Measurements from ENCODE around the gene KRTAP1-3.

KRTAP1-3 gene

GRCh38 chr17:40997361-40997760 is 37.3 kb downstream of the KRTAP1-3 start:
- Histone ChIP-seq H3K27ac (ENCODE audit: low read depth, low read length) (no peak overlapping the region), H3K9ac (ENCODE audit: low read depth in 1 of 2, low read length in 2 of 2) (no peak overlapping the region), H3K9me3 (ENCODE audit: control insufficient read depth in 1 of 2, low read length in 2 of 2) (no peaks in the 10 kb centered on the region), H3K4me1 (ENCODE audit: control insufficient read depth in 1 of 2, insufficient read depth in 2 of 2, low read length in 2 of 2) (no peaks in the 10 kb centered on the region), H3K4me3 (ENCODE audit: low read depth in 1 of 2, low read length in 2 of 2) (no peak overlapping the region), H3K36me3 (ENCODE audit: control insufficient read depth in 1 of 2, insufficient read depth in 2 of 2, low read length in 2 of 2) (no peaks in the 10 kb centered on the region), H3K27me3 (ENCODE audit: control insufficient read depth in 1 of 2, insufficient read depth in 2 of 2, low read length in 2 of 2) (peaks cover 0 to 5% of the 10 kb centered on the region in 2 donors)

GRCh38 chr17:40996829-40997228 is 37.8 kb downstream of the KRTAP1-3 start:
- H3K4me3 ChIP-seq (ENCODE audit: low read depth in 1 of 2, low read length in 2 of 2) = no peak overlapping the region
- H3K9ac ChIP-seq (ENCODE audit: low read depth in 1 of 2, low read length in 2 of 2) = no peak overlapping the region
- no peaks in the 10 kb centered on the region for H3K9me3 ChIP-seq (ENCODE audit: control insufficient read depth in 1 of 2, low read length in 2 of 2)
- no peak overlapping the region for H3K27ac ChIP-seq (ENCODE audit: low read depth, low read length)
- H3K27me3 ChIP-seq (ENCODE audit: control insufficient read depth in 1 of 2, insufficient read depth in 2 of 2, low read length in 2 of 2) = peaks cover 0 to 3% of the 10 kb centered on the region in 2 donors
- no peaks in the 10 kb centered on the region for H3K4me1 ChIP-seq (ENCODE audit: control insufficient read depth in 1 of 2, insufficient read depth in 2 of 2, low read length in 2 of 2)
- H3K36me3 ChIP-seq (ENCODE audit: control insufficient read depth in 1 of 2, insufficient read depth in 2 of 2, low read length in 2 of 2) = no peaks in the 10 kb centered on the region

- H3K9me3 ChIP-seq (ENCODE audit: control insufficient read depth in 1 of 2, low read length in 2 of 2) = peaks cover 4% of the 10 kb centered on the region in 2 donors
- no peaks in the 10 kb centered on the region for H3K4me1 ChIP-seq (ENCODE audit: control insufficient read depth in 1 of 2, insufficient read depth in 2 of 2, low read length in 2 of 2)
- no peak overlapping the region for H3K4me3 ChIP-seq (ENCODE audit: low read depth in 1 of 2, low read length in 2 of 2)
- no peak overlapping the region for H3K27ac ChIP-seq (ENCODE audit: low read depth, low read length)
- no peak overlapping the region for H3K9ac ChIP-seq (ENCODE audit: low read depth in 1 of 2, low read length in 2 of 2)
- no peaks in the 10 kb centered on the region for H3K36me3 ChIP-seq (ENCODE audit: control insufficient read depth in 1 of 2, insufficient read depth in 2 of 2, low read length in 2 of 2)
- H3K27me3 ChIP-seq (ENCODE audit: control insufficient read depth in 1 of 2, insufficient read depth in 2 of 2, low read length in 2 of 2) = no peaks in the 10 kb centered on the region
Measured at GRCh38 chr17:40995116-40995515, 39.6 kb downstream of the KRTAP1-3 start.

GRCh38 chr17:40993839-40994238 is 40.8 kb downstream of the KRTAP1-3 start, which contains the start of gene KRTAP3-3:
Gene KRTAP3-3 (minus strand): TSS chr17:40994164. CDS start chr17:40994097, 67 bp downstream.
- Histone ChIP-seq H3K9me3 (ENCODE audit: control insufficient read depth in 1 of 2, low read length in 2 of 2) (peaks cover 4% of the 10 kb centered on the region in 2 donors), H3K36me3 (ENCODE audit: control insufficient read depth in 1 of 2, insufficient read depth in 2 of 2, low read length in 2 of 2) (no peaks in the 10 kb centered on the region), H3K4me3 (ENCODE audit: low read depth in 1 of 2, low read length in 2 of 2) (no peak within 1 kb of the TSS), H3K27me3 (ENCODE audit: control insufficient read depth in 1 of 2, insufficient read depth in 2 of 2, low read length in 2 of 2) (no peaks in the 10 kb centered on the region), H3K27ac (ENCODE audit: low read depth, low read length) (no peak within 1 kb of the TSS), H3K4me1 (ENCODE audit: control insufficient read depth in 1 of 2, insufficient read depth in 2 of 2, low read length in 2 of 2) (no peaks in the 10 kb centered on the region), H3K9ac (ENCODE audit: low read depth in 1 of 2, low read length in 2 of 2) (no peak within 1 kb of the TSS)

- H3K9me3 ChIP-seq (ENCODE audit: control insufficient read depth in 1 of 2, low read length in 2 of 2) = peaks cover 4% of the 10 kb centered on the region in 2 donors
- H3K27me3 ChIP-seq (ENCODE audit: control insufficient read depth in 1 of 2, insufficient read depth in 2 of 2, low read length in 2 of 2) = no peaks in the 10 kb centered on the region
- H3K9ac ChIP-seq (ENCODE audit: low read depth in 1 of 2, low read length in 2 of 2) = no peak overlapping the region
- H3K4me1 ChIP-seq (ENCODE audit: control insufficient read depth in 1 of 2, insufficient read depth in 2 of 2, low read length in 2 of 2) = no peaks in the 10 kb centered on the region
- H3K4me3 ChIP-seq (ENCODE audit: low read depth in 1 of 2, low read length in 2 of 2) = no peak overlapping the region
- H3K27ac ChIP-seq (ENCODE audit: low read depth, low read length) = no peak overlapping the region
- no peaks in the 10 kb centered on the region for H3K36me3 ChIP-seq (ENCODE audit: control insufficient read depth in 1 of 2, insufficient read depth in 2 of 2, low read length in 2 of 2)
Measured at GRCh38 chr17:40993084-40993483, 41.6 kb downstream of the KRTAP1-3 start.

- H3K27ac ChIP-seq (ENCODE audit: low read depth, low read length) = no peak overlapping the region
- H3K4me1 ChIP-seq (ENCODE audit: control insufficient read depth in 1 of 2, insufficient read depth in 2 of 2, low read length in 2 of 2) = no peaks in the 10 kb centered on the region
- no peak overlapping the region for H3K9ac ChIP-seq (ENCODE audit: low read depth in 1 of 2, low read length in 2 of 2)
- H3K36me3 ChIP-seq (ENCODE audit: control insufficient read depth in 1 of 2, insufficient read depth in 2 of 2, low read length in 2 of 2) = no peaks in the 10 kb centered on the region
- H3K27me3 ChIP-seq (ENCODE audit: control insufficient read depth in 1 of 2, insufficient read depth in 2 of 2, low read length in 2 of 2) = no peaks in the 10 kb centered on the region
- H3K9me3 ChIP-seq (ENCODE audit: control insufficient read depth in 1 of 2, low read length in 2 of 2) = peaks cover 4% of the 10 kb centered on the region in 2 donors
- H3K4me3 ChIP-seq (ENCODE audit: low read depth in 1 of 2, low read length in 2 of 2) = no peak overlapping the region
Measured at GRCh38 chr17:40992666-40993065, 42.0 kb downstream of the KRTAP1-3 start.

- H3K4me3 ChIP-seq (ENCODE audit: low read depth in 1 of 2, low read length in 2 of 2) = no peak overlapping the region
- H3K9me3 ChIP-seq (ENCODE audit: control insufficient read depth in 1 of 2, low read length in 2 of 2) = peaks cover 4% of the 10 kb centered on the region in 2 donors
- H3K36me3 ChIP-seq (ENCODE audit: control insufficient read depth in 1 of 2, insufficient read depth in 2 of 2, low read length in 2 of 2) = no peaks in the 10 kb centered on the region
- H3K4me1 ChIP-seq (ENCODE audit: control insufficient read depth in 1 of 2, insufficient read depth in 2 of 2, low read length in 2 of 2) = no peaks in the 10 kb centered on the region
- H3K27ac ChIP-seq (ENCODE audit: low read depth, low read length) = no peak overlapping the region
- H3K27me3 ChIP-seq (ENCODE audit: control insufficient read depth in 1 of 2, insufficient read depth in 2 of 2, low read length in 2 of 2) = peaks cover 0 to 5% of the 10 kb centered on the region in 2 donors
- H3K9ac ChIP-seq (ENCODE audit: low read depth in 1 of 2, low read length in 2 of 2) = no peak overlapping the region
Measured at GRCh38 chr17:40986920-40987319, 47.8 kb downstream of the KRTAP1-3 start.

- Histone ChIP-seq H3K4me3 (ENCODE audit: low read depth in 1 of 2, low read length in 2 of 2) (no peak within 1 kb of the TSS), H3K4me1 (ENCODE audit: control insufficient read depth in 1 of 2, insufficient read depth in 2 of 2, low read length in 2 of 2) (no peaks in the 10 kb centered on the region), H3K27me3 (ENCODE audit: control insufficient read depth in 1 of 2, insufficient read depth in 2 of 2, low read length in 2 of 2) (peaks cover 0 to 5% of the 10 kb centered on the region in 2 donors), H3K9me3 (ENCODE audit: control insufficient read depth in 1 of 2, low read length in 2 of 2) (no peaks in the 10 kb centered on the region), H3K36me3 (ENCODE audit: control insufficient read depth in 1 of 2, insufficient read depth in 2 of 2, low read length in 2 of 2) (no peaks in the 10 kb centered on the region), H3K27ac (ENCODE audit: low read depth, low read length) (no peak within 1 kb of the TSS), H3K9ac (ENCODE audit: low read depth in 1 of 2, low read length in 2 of 2) (no peak within 1 kb of the TSS)
Measured at GRCh38 chr17:40984226-40984625, 50.4 kb downstream of the KRTAP1-3 start, which contains the start of gene KRT40. Gene KRT40 (minus strand): TSS chr17:40984326. CDS start chr17:40984273, 53 bp downstream.
